SK-N-MC (cell line): ENCODE data around the gene SYCE3.

Experiments used
- EZH2 ChIP-seq: fragments of 200-600 bp; sonication (generic); IDR thresholded peaks from one replicate; pipeline ENCODE4 v1.6.1; 2017; ENCODE audit warnings: antibody characterized with exemption
- POLR2AphosphoS5 ChIP-seq: IDR thresholded peaks from 2 replicates; pipeline ENCODE4 v1.6.1; 2012; ENCODE audit warnings: mild to moderate bottlenecking, low read depth, low read length, borderline replicate concordance

- TF ChIP-seq POLR2AphosphoS5 = no peak
- TF ChIP-seq EZH2 = no peak
Observed at GRCh38 chr22:50606165-50606945, 43.6 kb upstream of the SYCE3 start.
